ENCODE measurements around the gene S100P. TPM values are rescaled to one million over a fixed set of nuclear protein-coding genes. Genes with fewer than 3 reads are reported as not detected.
A peak's percentile ranks its signal among the peaks of the same experiment; 100 is the strongest.
"Not testable (repeated sequence)": the region's sequence is repeated elsewhere in the genome, so short reads cannot be mapped to it uniquely, and the experiment has no call there.

The S100P gene
- total RNA-seq, 2 experiments from 2014 or later: 5.3 to 7.2 TPM

DNA sequence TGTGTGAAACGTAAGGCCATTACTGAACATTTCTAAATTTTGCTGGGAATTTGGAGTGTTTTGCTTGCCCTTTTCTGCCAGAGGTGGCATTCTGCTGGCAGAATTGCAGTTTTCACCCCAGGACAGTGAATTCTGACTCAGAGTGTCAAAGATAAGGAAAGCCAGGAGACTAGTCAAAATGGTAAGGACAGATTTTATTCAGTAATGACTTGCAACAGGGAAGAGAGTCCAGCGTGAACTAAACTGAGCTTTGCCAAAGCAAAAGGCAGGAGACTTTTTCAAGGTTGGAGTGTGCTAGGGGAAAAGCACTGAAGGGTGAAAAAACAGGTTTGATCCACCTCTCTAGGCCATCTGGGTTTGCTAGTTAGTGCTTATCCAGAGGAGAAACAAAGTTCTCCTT is 33.8 kb upstream of the S100P start:
- no peak overlapping the region for H3K4me3 Mint-ChIP-seq
- H3K4me1 Mint-ChIP-seq: peaks cover 10% of the 10 kb centered on the region
- no peaks in the 10 kb centered on the region for H3K36me3 Mint-ChIP-seq (ENCODE audit: low read depth)

GRCh38 chr4:6660430-6660829 is 33.2 kb upstream of the S100P start:
- ChIA-PET POLR2A (no interaction called here), CTCF (interaction anchor here (0.8 to 2.1 kb wide), 4 partner anchors 14 to 109 kb away, joined by 3 to 8 read pairs (median 5); partner anchors contain the start of gene MRFAP1)
- peaks cover 10% of the 10 kb centered on the region for H3K4me1 Mint-ChIP-seq

More for the DNA sequence above, 33.8 kb upstream of the S100P start:
- POLR2A ChIA-PET: no interaction called here
- no peak overlapping the region for H3K27ac Mint-ChIP-seq
- peaks cover 49% of the 10 kb centered on the region for H3K27me3 Mint-ChIP-seq
- H3K9me3 Mint-ChIP-seq: no peaks in the 10 kb centered on the region
- no peak for DNase-seq
- CTCF ChIA-PET: interaction anchor here (0.6 to 2.1 kb wide), 6 partner anchors 14 to 1539 kb away, joined by 3 to 8 read pairs (median 3); partner anchors contain the start of gene MRFAP1

DNA sequence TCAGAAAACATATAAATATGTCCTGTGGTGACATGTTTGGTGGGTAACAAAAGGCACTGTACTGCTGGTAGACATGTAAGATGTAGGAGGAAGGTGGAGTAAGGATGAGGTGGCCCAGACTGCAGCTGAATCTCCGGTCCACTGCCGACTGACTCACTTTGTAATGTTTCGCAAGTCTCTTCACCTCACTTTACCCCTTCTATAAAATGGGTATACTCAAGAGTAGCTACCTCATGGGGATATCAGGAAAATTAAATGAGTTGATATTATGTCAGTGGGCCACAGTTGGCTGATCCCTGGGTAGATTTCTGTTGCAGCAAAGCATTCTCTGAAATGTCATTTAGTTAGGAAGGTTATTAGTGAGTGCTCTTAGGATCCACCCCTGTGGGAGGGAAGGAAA is 31.1 kb upstream of the S100P start:
- ChIA-PET POLR2A (no interaction called here), CTCF (interaction anchor here (0.5 to 2.1 kb wide), 9 partner anchors 9 to 241 kb away, joined by 3 to 11 read pairs (median 3); partner anchors contain the start of gene MRFAP1)
- Mint-ChIP-seq H3K36me3 (ENCODE audit: low read depth) (no peaks in the 10 kb centered on the region), H3K4me1 (peaks cover 10% of the 10 kb centered on the region), H3K27ac (no peak overlapping the region), H3K27me3 (peaks cover 49% of the 10 kb centered on the region), H3K4me3 (no peak overlapping the region), H3K9me3 (no peaks in the 10 kb centered on the region)
- DNase-seq: no peak

More at GRCh38 chr4:6660430-6660829, 33.2 kb upstream of the S100P start:
- Mint-ChIP-seq H3K27me3 (peaks cover 49% of the 10 kb centered on the region), H3K36me3 (ENCODE audit: low read depth) (no peaks in the 10 kb centered on the region), H3K4me3 (no peak overlapping the region), H3K27ac (no peak overlapping the region), H3K9me3 (no peaks in the 10 kb centered on the region)
- no peak for DNase-seq

DNA sequence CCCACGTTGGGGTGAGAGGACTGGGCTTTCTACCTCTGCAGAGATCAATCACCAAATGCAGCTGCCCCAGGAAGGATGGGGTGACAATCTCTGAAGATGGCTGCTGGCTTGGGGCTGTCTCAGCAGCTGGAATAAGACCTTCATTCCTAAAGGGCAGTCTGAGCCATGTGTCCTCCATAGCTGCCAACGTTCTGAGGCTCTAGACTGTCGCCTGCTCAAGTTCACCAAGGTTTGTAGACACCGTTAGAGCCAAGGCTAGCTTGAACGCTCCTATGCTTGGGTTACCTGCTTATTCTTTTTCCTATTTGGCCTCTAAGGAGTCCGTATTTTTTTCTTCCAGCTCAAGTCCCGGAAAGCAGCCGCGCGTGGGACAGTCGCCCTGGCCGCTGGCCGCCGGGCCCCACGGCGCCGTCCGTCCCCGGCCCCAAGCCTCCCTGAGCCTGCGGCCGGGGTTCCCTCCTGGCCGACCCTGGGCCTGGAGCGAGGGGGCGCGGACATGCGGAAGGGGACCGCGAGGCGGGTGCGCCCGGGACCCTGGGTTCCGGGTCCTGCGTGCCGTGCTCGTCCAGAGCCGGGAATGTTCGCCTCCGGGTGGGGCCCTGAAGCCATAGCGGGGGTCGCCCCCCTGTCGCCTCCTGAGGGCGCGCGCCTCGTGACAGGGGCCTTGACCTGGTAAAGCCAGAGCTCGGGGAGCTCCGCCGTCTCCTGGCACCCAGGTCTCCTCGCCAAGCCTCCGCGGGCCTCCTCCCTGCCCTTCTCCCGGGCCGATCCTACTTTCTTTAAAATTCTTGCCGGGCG is 29.9 kb upstream of the S100P start:
- no peaks in the 10 kb centered on the region for H3K36me3 Mint-ChIP-seq (ENCODE audit: low read depth)
- H3K9me3 Mint-ChIP-seq: no peaks in the 10 kb centered on the region
- no peak for DNase-seq
- H3K27ac Mint-ChIP-seq: no peak overlapping the region
- peaks cover 43% of the 10 kb centered on the region for H3K27me3 Mint-ChIP-seq
- H3K4me3 Mint-ChIP-seq: peak overlapping the region; percentile 8
- peaks cover 4% of the 10 kb centered on the region for H3K4me1 Mint-ChIP-seq
- CTCF ChIA-PET: interaction anchor here (0.6 to 2.1 kb wide), 13 partner anchors 8 to 1557 kb away, joined by 3 to 11 read pairs (median 4); partner anchors contain the start of genes BLOC1S4 and MRFAP1
- POLR2A ChIA-PET: interaction anchor here (0.9 kb wide), 1 partner anchor 10 kb away, joined by 9 read pairs; a partner anchor contains a TSS

DNA sequence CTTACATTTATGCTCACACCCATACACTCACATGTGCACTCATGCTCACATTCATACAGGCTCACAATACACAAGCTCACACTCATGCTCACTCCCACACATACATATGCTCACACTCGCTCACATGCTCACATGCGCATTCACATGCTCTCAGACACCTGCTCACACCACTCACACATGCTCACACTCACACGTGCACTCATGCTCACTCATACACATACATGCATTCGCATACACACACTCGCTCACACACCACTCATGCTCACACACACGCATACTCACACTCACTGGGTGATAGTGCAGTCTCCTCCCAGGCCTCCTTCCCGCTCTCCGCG is 28.4 kb upstream of the S100P start:
- DNase-seq: no peak
- Mint-ChIP-seq H3K4me1 (no peaks in the 10 kb centered on the region), H3K4me3 (no peak overlapping the region), H3K27me3 (peaks cover 31% of the 10 kb centered on the region), H3K9me3 (no peaks in the 10 kb centered on the region), H3K36me3 (ENCODE audit: low read depth) (no peaks in the 10 kb centered on the region), H3K27ac (no peak overlapping the region)
- POLR2A ChIA-PET: no interaction called here
- CTCF ChIA-PET: interaction anchor here (1.6 kb wide), 1 partner anchor 18 kb away, joined by 6 read pairs; no protein-coding TSS in a partner anchor

- H3K4me3 Mint-ChIP-seq: no peak overlapping the region
- ChIA-PET CTCF (interaction anchor here (0.7 kb wide), 1 partner anchor 434 kb away, joined by 3 read pairs; no protein-coding TSS in a partner anchor), POLR2A (no interaction called here)
- peaks cover 5% of the 10 kb centered on the region for H3K27me3 Mint-ChIP-seq
- H3K36me3 Mint-ChIP-seq (ENCODE audit: low read depth): peaks cover 4% of the 10 kb centered on the region
- no peak overlapping the region for H3K27ac Mint-ChIP-seq
- no peaks in the 10 kb centered on the region for H3K9me3 Mint-ChIP-seq
- DNase-seq: no peak
- H3K4me1 Mint-ChIP-seq: peaks cover 5% of the 10 kb centered on the region
Measured at GRCh38 chr4:6668391-6668790, 25.3 kb upstream of the S100P start.

GRCh38 chr4:6671648-6672047 is 22.0 kb upstream of the S100P start:
- Mint-ChIP-seq H3K9me3 (no peaks in the 10 kb centered on the region), H3K27me3 (no peaks in the 10 kb centered on the region), H3K27ac (no peak overlapping the region), H3K4me1 (peaks cover 29% of the 10 kb centered on the region), H3K4me3 (no peak overlapping the region), H3K36me3 (ENCODE audit: low read depth) (peaks cover 26% of the 10 kb centered on the region)
- POLR2A ChIA-PET: no interaction called here
- CTCF ChIA-PET: interaction anchor here (0.9 to 1.1 kb wide), 2 partner anchors 9 to 30 kb away, joined by 3 to 6 read pairs; no protein-coding TSS in a partner anchor
- no peak for DNase-seq

DNA sequence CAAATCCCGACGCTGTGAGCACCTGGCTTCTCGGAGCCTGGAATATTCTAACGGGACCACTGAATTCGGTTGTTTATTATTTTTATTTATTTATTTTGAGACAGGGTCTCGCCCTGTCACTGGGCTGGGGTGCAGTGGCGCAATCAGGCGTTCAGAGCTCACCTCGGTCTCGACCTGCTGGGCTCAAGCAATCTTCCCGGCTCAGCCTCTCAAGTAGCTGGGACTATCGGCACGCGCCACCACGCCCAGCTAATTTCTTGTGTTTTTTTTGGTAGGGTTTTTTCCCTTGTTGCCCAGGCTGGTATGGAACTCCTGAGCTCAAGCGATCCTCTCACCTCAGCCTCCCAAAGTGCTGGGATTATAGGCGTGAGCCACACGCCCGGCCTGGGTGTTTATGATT is 21.5 kb upstream of the S100P start:
- Mint-ChIP-seq H3K9me3 (no peaks in the 10 kb centered on the region), H3K36me3 (ENCODE audit: low read depth) (peaks cover 31% of the 10 kb centered on the region), H3K27me3 (no peaks in the 10 kb centered on the region), H3K4me1 (peaks cover 34% of the 10 kb centered on the region), H3K27ac (no peak overlapping the region), H3K4me3 (no peak overlapping the region)
- POLR2A ChIA-PET: no interaction called here
- CTCF ChIA-PET: interaction anchor here (0.9 to 1.1 kb wide), 2 partner anchors 9 to 29 kb away, joined by 3 to 6 read pairs; no protein-coding TSS in a partner anchor
- DNase-seq: no peak

- DNase-seq, H3K9me3 Mint-ChIP-seq, H3K4me3 Mint-ChIP-seq, H3K27me3 Mint-ChIP-seq: not testable (repeated sequence)
- peaks cover 36% of the 10 kb centered on the region for H3K36me3 Mint-ChIP-seq (ENCODE audit: low read depth)
- H3K27ac Mint-ChIP-seq: peak overlapping the region; percentile 98
- H3K4me1 Mint-ChIP-seq: peaks cover 39% of the 10 kb centered on the region
- CTCF ChIA-PET: interaction anchor here (0.8 to 5.0 kb wide), 8 partner anchors 10 to 201 kb away, joined by 3 to 30 read pairs (median 5); partner anchors contain the start of genes MRFAP1 and MRFAP1L1
- POLR2A ChIA-PET: interaction anchor here (1.6 to 1.8 kb wide), 2 partner anchors 32 to 34 kb away, joined by 4 to 10 read pairs; partner anchors contain the start of gene MRFAP1
Measured at GRCh38 chr4:6672541-6673190, 21.0 kb upstream of the S100P start.

DNA sequence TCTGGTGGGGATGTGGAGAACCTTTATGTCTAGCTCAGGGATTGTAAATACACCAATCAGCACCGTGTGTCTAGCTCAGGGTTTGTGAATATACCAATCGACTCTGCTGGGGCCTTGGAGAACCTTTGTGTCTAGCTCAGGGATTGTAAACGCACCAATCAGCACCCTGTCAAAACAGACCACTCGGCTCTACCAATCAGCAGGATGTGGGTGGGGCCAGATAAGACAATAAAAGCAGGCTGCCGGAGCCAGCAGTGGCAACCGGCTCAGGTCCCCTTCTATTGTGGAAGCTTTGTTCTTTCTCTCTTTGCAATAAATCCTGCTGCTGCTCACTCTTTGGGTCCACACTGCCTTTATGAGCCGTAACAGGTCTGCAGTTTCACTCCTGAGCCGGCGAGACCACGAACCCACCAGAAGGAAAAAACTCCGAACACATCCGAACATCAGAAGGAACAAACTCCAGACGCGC is 20.5 kb upstream of the S100P start:
- Mint-ChIP-seq H3K4me1 (peaks cover 42% of the 10 kb centered on the region), H3K27ac (peak overlapping the region; percentile 98), H3K36me3 (ENCODE audit: low read depth) (peaks cover 39% of the 10 kb centered on the region), H3K4me3 (peak overlapping the region; percentile 98)
- ChIA-PET POLR2A (interaction anchor here (0.8 to 1.8 kb wide), 3 partner anchors 9 to 33 kb away, joined by 4 to 10 read pairs (median 9); partner anchors contain the start of gene MRFAP1), CTCF (interaction anchor here (0.8 to 5.0 kb wide), 7 partner anchors 10 to 200 kb away, joined by 3 to 30 read pairs (median 4); partner anchors contain the start of genes MRFAP1 and MRFAP1L1)
- H3K27me3 Mint-ChIP-seq, H3K9me3 Mint-ChIP-seq: not testable (repeated sequence)
- DNase-seq: peak; percentile 36

- no peaks in the 10 kb centered on the region for H3K27me3 Mint-ChIP-seq
- peaks cover 48% of the 10 kb centered on the region for H3K4me1 Mint-ChIP-seq
- H3K27ac Mint-ChIP-seq: peak overlapping the region; percentile 98
- DNase-seq: peak; percentile 94
- peaks cover 45% of the 10 kb centered on the region for H3K36me3 Mint-ChIP-seq (ENCODE audit: low read depth)
- H3K4me3 Mint-ChIP-seq: peak overlapping the region; percentile 98
- CTCF ChIA-PET: interaction anchor here (0.7 to 5.0 kb wide), 23 partner anchors 11 to 369 kb away, joined by 3 to 30 read pairs (median 4); partner anchors contain the start of genes BLOC1S4, MRFAP1, MRFAP1L1 and S100P
- POLR2A ChIA-PET: interaction anchor here (0.6 to 1.8 kb wide), 7 partner anchors 9 to 43 kb away, joined by 3 to 10 read pairs (median 4); partner anchors contain the start of genes MRFAP1 and MRFAP1L1
- no peaks in the 10 kb centered on the region for H3K9me3 Mint-ChIP-seq
Measured at GRCh38 chr4:6673660-6674499, 19.8 kb upstream of the S100P start.
